Liver (tissue), 9 donors: ENCODE results near the gene CD300LD. TPM values are rescaled to one million over a fixed set of nuclear protein-coding genes. Genes with fewer than 3 reads are reported as not detected.

Experiments
- DNase-seq: peaks from one replicate; pipeline ENCODE4 v3.0.0-alpha.2; 2017; ENCODE audit warnings: low spot score
- H3K27ac ChIP-seq, 2 donors: one replicate each; pipeline ENCODE4 v1.7.0; 2013; ENCODE audit warnings: inconsistent platforms in 2 of 2, low read length in 2 of 2, control low read depth in 1 of 2, low read depth in 1 of 2, mild to moderate bottlenecking in 1 of 2
- H3K27me3 ChIP-seq, 4 donors: one replicate each; pipeline versions ENCODE4 v1.6.1 to v1.7.0; 2013; ENCODE audit warnings: low read length in 3 of 4, inconsistent platforms in 1 of 4, mild to moderate bottlenecking in 1 of 4, moderate library complexity in 1 of 4; ENCODE audit not compliant: control insufficient read depth in 4 of 4, insufficient read depth in 4 of 4
- H3K36me3 ChIP-seq, 4 donors: one replicate each; pipeline versions ENCODE4 v1.6.1 to v1.7.0; 2013; ENCODE audit warnings: low read length in 3 of 4, mild to moderate bottlenecking in 3 of 4, low read depth in 1 of 4, moderate library complexity in 1 of 4; ENCODE audit not compliant: control insufficient read depth in 4 of 4, insufficient read depth in 3 of 4
- H3K4me1 ChIP-seq, 4 donors: one replicate each; pipeline versions ENCODE4 v1.6.1 to v1.7.0; 2013; ENCODE audit warnings: low read length in 3 of 4, mild to moderate bottlenecking in 3 of 4, moderate library complexity in 1 of 4; ENCODE audit not compliant: control insufficient read depth in 4 of 4, insufficient read depth in 4 of 4
- H3K4me3 ChIP-seq, 3 donors: one replicate each; pipeline versions ENCODE4 v1.6.1 to v1.7.0; 2013; ENCODE audit warnings: low read length in 3 of 3, control low read depth in 1 of 3, low read depth in 1 of 3, mild to moderate bottlenecking in 1 of 3
- H3K9ac ChIP-seq, 2 donors: one replicate each; pipeline ENCODE4 v1.7.0; 2013; ENCODE audit warnings: low read length in 2 of 2, mild to moderate bottlenecking in 2 of 2, moderate library complexity in 2 of 2, control low read depth in 1 of 2, low read depth in 1 of 2
- H3K9me3 ChIP-seq, 4 donors: one replicate each; pipeline versions ENCODE4 v1.6.1 to v1.7.0; 2013; ENCODE audit warnings: low read length in 3 of 4; ENCODE audit not compliant: control insufficient read depth in 4 of 4
- FOXA1 ChIP-seq: IDR thresholded peaks from 2 replicates; pipeline ENCODE4 v1.6.1; 2016; ENCODE audit warnings: antibody characterized with exemption
- FOXA2 ChIP-seq: IDR thresholded peaks from 2 replicates; pipeline ENCODE4 v1.6.1; 2016; ENCODE audit warnings: antibody characterized with exemption
- HNF4A ChIP-seq, 2 donors: conservative IDR thresholded peaks; 2 replicates each; pipeline ENCODE4 v1.6.1; 2016; ENCODE audit warnings: antibody characterized with exemption in 2 of 2, mild to moderate bottlenecking in 2 of 2
- JUND ChIP-seq, 2 donors: IDR thresholded peaks; 2 replicates each; pipeline ENCODE4 v1.6.1; 2016; ENCODE audit warnings: antibody characterized with exemption in 2 of 2
- NR2F2 ChIP-seq: IDR thresholded peaks from 2 replicates; pipeline ENCODE4 v1.6.1; 2016; ENCODE audit warnings: antibody characterized with exemption
- REST ChIP-seq: IDR thresholded peaks from 2 replicates; pipeline ENCODE4 v1.6.1; 2016; ENCODE audit warnings: antibody characterized with exemption, mild to moderate bottlenecking
- RXRA ChIP-seq, 2 donors: IDR thresholded peaks; 2 replicates each; pipeline ENCODE4 v1.6.1; 2017 to 2018; ENCODE audit warnings: antibody characterized with exemption in 2 of 2, mild to moderate bottlenecking in 1 of 2
- SP1 ChIP-seq: IDR thresholded peaks from 2 replicates; pipeline ENCODE4 v1.6.1; 2018; ENCODE audit warnings: antibody characterized with exemption, mild to moderate bottlenecking
- TAF1 ChIP-seq: conservative IDR thresholded peaks from 2 replicates; pipeline ENCODE4 v1.6.1; 2016; ENCODE audit warnings: antibody characterized with exemption, mild to moderate bottlenecking
- WGBS: extraction: QIAGEN DNeasy Blood & Tissue Kit; methylation state at CpG from one replicate; pipeline ENCODE4 v1.1.7; 2013; 5-methylcytosine and 5-hydroxymethylcytosine counted together
- polyA plus RNA-seq, 2 donors: library from polyadenylated mRNA; stranded (reverse) in 1 of 2; unstranded in 1 of 2; fragments of 200-250 nt in 1 of 2; fragments of >200 nt in 1 of 2; fragmentation: Nextera tagmentation in 1 of 2; extraction: Ambion mirVana in 1 of 2; gene quantifications; one replicate each; pipeline versions ENCODE4 v1.2.1 to v1.2.3, GENCODE V29; 2013 to 2015
- total RNA-seq, 2 donors: library from RNA; depleted of rRNA; stranded (reverse); fragments of >200 nt; gene quantifications; one replicate each; pipeline ENCODE4 v1.2.3, GENCODE V29; 2014
- TF ChIP-seq, protein P1 (sequence below): IDR thresholded peaks from 2 replicates; pipeline ENCODE4 v1.6.1; 2016; ENCODE audit warnings: antibody characterized with exemption
- TF ChIP-seq, protein P2 (sequence below): IDR thresholded peaks from 2 replicates; pipeline ENCODE4 v1.6.1; 2016; ENCODE audit warnings: antibody characterized with exemption
- donor health status: healthy.
- donor health status: healthy.
- donor health status: healthy.
- donor health status: healthy.
- donor health status: healthy.

The CD300LD gene
- total and polyA plus RNA-seq, 4 donors, result 0.08 TPM; not detected in 3

GRCh38 chr17:74563358-74563757, 28.7 kb downstream of the CD300LD start (continued):
- TF ChIP-seq REST, result no peak

- 58% methylated on average over 3 of the region's 3 CpGs for WGBS
- Histone ChIP-seq H3K9ac (no peak overlapping the region), H3K36me3 (no peaks in the 10 kb centered on the region), H3K27ac (no peak overlapping the region), H3K4me3 (no peak overlapping the region), H3K27me3 (peaks cover 0 to 2% (median 1%) of the 10 kb centered on the region in 4 donors), H3K4me1 (no peaks in the 10 kb centered on the region), H3K9me3 (no peaks in the 10 kb centered on the region)
- no peak for DNase-seq
- no peak for TF ChIP-seq FOXA2
- TF ChIP-seq RXRA (IDR thresholded peaks at IDR 0.05), result no peak
- TF ChIP-seq TAF1, result no peak
- no peak for TF ChIP-seq SP1
- TF ChIP-seq NR2F2, result no peak
- TF ChIP-seq JUND (IDR thresholded peaks at IDR 0.05), result no peak
- TF ChIP-seq, protein P1, sequence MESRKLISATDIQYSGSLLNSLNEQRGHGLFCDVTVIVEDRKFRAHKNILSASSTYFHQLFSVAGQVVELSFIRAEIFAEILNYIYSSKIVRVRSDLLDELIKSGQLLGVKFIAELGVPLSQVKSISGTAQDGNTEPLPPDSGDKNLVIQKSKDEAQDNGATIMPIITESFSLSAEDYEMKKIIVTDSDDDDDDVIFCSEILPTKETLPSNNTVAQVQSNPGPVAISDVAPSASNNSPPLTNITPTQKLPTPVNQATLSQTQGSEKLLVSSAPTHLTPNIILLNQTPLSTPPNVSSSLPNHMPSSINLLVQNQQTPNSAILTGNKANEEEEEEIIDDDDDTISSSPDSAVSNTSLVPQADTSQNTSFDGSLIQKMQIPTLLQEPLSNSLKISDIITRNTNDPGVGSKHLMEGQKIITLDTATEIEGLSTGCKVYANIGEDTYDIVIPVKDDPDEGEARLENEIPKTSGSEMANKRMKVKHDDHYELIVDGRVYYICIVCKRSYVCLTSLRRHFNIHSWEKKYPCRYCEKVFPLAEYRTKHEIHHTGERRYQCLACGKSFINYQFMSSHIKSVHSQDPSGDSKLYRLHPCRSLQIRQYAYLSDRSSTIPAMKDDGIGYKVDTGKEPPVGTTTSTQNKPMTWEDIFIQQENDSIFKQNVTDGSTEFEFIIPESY, result no peak
- TF ChIP-seq, protein P2, sequence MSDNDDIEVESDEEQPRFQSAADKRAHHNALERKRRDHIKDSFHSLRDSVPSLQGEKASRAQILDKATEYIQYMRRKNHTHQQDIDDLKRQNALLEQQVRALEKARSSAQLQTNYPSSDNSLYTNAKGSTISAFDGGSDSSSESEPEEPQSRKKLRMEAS, result no peak
- no peak for TF ChIP-seq FOXA1
- TF ChIP-seq REST, result no peak
- no peak for TF ChIP-seq HNF4A (conservative IDR thresholded peaks at IDR 0.05)
These were observed 30.5 kb downstream of the CD300LD start for GRCh38 chr17:74561586-74561985.
